Panc1 (cell line): ENCODE data around the gene NUP93. TPM values are rescaled to one million over a fixed set of nuclear protein-coding genes. Genes with fewer than 3 reads are reported as not detected.

ENCODE experiments used
- ATAC-seq: fragments of 200-7000 bp; cut with Tn5 transposase; 2 replicates; pipeline ENCODE4 v1.9.1; 2020; ENCODE audit warnings: mild to moderate bottlenecking, moderate library complexity
- BruUV-seq: library from RNA; stranded (reverse); fragments of 400-500 nt; replicated peaks from 2 replicates; lab custom pipeline; 2021; lab: Mats Ljungman, UMichigan
- CTCF ChIA-PET: fragments of 300-600 bp; sonication (Branson Sonifier 250); formaldehyde crosslinking; loops from one replicate; lab custom pipeline; 2022; ENCODE audit warnings: antibody characterized with exemption; lab: Charles Lee
- POLR2A ChIA-PET: fragments of 300-600 bp; sonication (Branson Sonifier 250); formaldehyde crosslinking; loops from one replicate; lab custom pipeline; 2022; ENCODE audit warnings: antibody characterized with exemption; lab: Charles Lee
- DNase-seq: peaks from one replicate; pipeline ENCODE4 v3.0.0-alpha.2; 2010; ENCODE audit warnings: low read depth, low spot score
- H3K27ac ChIP-seq: 2 replicates; pipeline ENCODE4 v1.5.1; 2011; ENCODE audit warnings: mild to moderate bottlenecking, low read length, inconsistent platforms
- H3K27me3 ChIP-seq: fragments of 200-500 bp; sonication (Bioruptor generic); 2 replicates; pipeline ENCODE4 v1.6.0; 2014; ENCODE audit warnings: low read length, inconsistent platforms; ENCODE audit not compliant: control insufficient read depth, insufficient read depth
- H3K36me3 ChIP-seq: fragments of 200-500 bp; sonication (Bioruptor generic); 2 replicates; pipeline ENCODE4 v1.5.1; 2014; ENCODE audit warnings: inconsistent platforms, mild to moderate bottlenecking, low read length, moderate library complexity; ENCODE audit not compliant: control insufficient read depth, insufficient read depth
- H3K4me1 ChIP-seq: 2 replicates; pipeline ENCODE4 v1.5.1; 2011; ENCODE audit warnings: inconsistent platforms, mild to moderate bottlenecking, low read length, moderate library complexity; ENCODE audit not compliant: control insufficient read depth, insufficient read depth
- H3K4me3 ChIP-seq, 2 experiments: 2 replicates each; pipeline ENCODE4 v1.5.1; 2011 to 2012; ENCODE audit warnings: low read depth in 2 of 2, low read length in 2 of 2, mild to moderate bottlenecking in 2 of 2, inconsistent platforms in 1 of 2, moderate library complexity in 1 of 2
- H3K9me3 ChIP-seq: fragments of 200-500 bp; sonication (Bioruptor generic); 2 replicates; pipeline ENCODE4 v1.5.1; 2014; ENCODE audit warnings: low read depth, mild to moderate bottlenecking, inconsistent platforms, low read length, moderate library complexity; ENCODE audit not compliant: control insufficient read depth, insufficient read depth
- POLR2AphosphoS5 ChIP-seq: IDR thresholded peaks from 2 replicates; pipeline ENCODE4 v1.6.1; 2012; ENCODE audit warnings: mild to moderate bottlenecking, low read depth, low read length, moderate library complexity
- SIN3A ChIP-seq: IDR thresholded peaks from 2 replicates; pipeline ENCODE4 v1.6.1; 2012; ENCODE audit warnings: low read depth, mild to moderate bottlenecking, low read length, moderate library complexity, borderline replicate concordance; ENCODE audit not compliant: insufficient read depth
- TCF7L2 ChIP-seq: IDR thresholded peaks from 2 replicates; pipeline ENCODE4 v1.6.1; 2011; ENCODE audit warnings: mild to moderate bottlenecking, low read depth, low read length, inconsistent platforms
- in situ Hi-C: cut with HindIII; loops from 2 replicates; pipeline ENCODE4 v1.10.0; 2016; ENCODE audit warnings: low sequenced_read_pairs, low pct_unique_long_range_greater_than_20kb
- intact Hi-C: fragments of 100-400 bp; cut with micrococcal nuclease; formaldehyde crosslinking; loops from one replicate; pipeline ENCODE4 v1.10.0; 2022; ENCODE audit not compliant: unreplicated experiment
- total RNA-seq: library from RNA; stranded (reverse); gene quantifications from one replicate; pipeline ENCODE4 v1.2.1, GENCODE V29; 2021; ENCODE audit not compliant: unreplicated experiment
- TF ChIP-seq, protein P1 (sequence below), 2 experiments: IDR thresholded peaks; 2 replicates each; pipeline ENCODE4 v1.6.1; 2011 to 2012; ENCODE audit warnings: low read depth in 2 of 2, control low read depth in 1 of 2, low read length in 1 of 2, mild to moderate bottlenecking in 1 of 2, moderate library complexity in 1 of 2; ENCODE audit not compliant: insufficient read depth in 1 of 2
- TF ChIP-seq, protein P2 (sequence below): fragments of 450-650 bp; IDR thresholded peaks from 2 replicates; pipeline ENCODE4 v1.5.1; 2017; ENCODE audit warnings: mild to moderate bottlenecking

The NUP93 gene
- total RNA-seq, 1 experiment from 2014 or later: 88.5 TPM

DNA sequence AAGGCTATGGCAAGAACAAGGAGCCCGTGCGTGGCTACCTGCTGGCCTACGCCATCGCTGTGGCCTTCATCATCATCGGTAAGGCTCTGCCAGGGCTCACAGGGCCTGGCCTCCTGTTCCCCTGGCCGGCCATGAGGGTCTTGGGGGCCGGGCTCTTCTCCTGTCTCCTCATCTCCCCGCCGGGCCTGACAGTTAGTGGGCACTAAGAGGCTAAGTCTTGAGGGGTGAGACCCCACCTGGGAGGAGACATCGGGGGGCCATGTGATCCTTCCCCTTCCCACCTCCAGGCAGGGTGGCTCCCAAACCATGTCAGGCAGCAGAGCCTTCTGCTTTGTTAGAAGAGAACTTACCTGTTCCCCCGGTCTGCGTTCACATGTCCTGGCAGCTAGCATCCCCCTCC, 150.2 kb downstream of the NUP93 start:
- POLR2A ChIA-PET: no interaction called here

DNA sequence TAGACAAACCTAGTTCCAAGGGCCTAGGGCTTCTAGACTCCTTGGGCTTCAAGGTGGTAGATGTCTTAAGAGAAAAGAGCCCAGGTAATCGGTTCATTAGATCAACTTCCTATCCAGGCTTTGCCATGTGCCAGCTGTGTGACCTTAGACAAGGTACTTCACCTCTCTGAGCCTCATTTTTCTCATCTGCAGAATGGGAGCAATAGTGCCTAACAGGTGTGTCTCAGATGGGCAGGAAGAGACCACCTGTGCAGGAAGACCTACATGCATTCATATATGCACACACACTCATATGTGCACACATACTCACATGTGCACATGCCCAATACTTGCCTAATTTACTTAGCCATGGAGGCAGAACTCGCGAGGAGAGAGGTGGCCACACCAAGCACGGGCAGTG, 150.8 kb downstream of the NUP93 start:
- in situ Hi-C loops (no loop called here), intact Hi-C loops (no loop called here)
- TF ChIP-seq, protein P1, sequence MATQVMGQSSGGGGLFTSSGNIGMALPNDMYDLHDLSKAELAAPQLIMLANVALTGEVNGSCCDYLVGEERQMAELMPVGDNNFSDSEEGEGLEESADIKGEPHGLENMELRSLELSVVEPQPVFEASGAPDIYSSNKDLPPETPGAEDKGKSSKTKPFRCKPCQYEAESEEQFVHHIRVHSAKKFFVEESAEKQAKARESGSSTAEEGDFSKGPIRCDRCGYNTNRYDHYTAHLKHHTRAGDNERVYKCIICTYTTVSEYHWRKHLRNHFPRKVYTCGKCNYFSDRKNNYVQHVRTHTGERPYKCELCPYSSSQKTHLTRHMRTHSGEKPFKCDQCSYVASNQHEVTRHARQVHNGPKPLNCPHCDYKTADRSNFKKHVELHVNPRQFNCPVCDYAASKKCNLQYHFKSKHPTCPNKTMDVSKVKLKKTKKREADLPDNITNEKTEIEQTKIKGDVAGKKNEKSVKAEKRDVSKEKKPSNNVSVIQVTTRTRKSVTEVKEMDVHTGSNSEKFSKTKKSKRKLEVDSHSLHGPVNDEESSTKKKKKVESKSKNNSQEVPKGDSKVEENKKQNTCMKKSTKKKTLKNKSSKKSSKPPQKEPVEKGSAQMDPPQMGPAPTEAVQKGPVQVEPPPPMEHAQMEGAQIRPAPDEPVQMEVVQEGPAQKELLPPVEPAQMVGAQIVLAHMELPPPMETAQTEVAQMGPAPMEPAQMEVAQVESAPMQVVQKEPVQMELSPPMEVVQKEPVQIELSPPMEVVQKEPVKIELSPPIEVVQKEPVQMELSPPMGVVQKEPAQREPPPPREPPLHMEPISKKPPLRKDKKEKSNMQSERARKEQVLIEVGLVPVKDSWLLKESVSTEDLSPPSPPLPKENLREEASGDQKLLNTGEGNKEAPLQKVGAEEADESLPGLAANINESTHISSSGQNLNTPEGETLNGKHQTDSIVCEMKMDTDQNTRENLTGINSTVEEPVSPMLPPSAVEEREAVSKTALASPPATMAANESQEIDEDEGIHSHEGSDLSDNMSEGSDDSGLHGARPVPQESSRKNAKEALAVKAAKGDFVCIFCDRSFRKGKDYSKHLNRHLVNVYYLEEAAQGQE (IDR thresholded peaks at IDR 0.05; ENCODE audit: insufficient read depth in 1 of 2, low read depth in 2 of 2, low read length in 1 of 2): no peak
- TF ChIP-seq POLR2AphosphoS5: no peak
- TF ChIP-seq SIN3A: no peak
- TF ChIP-seq, protein P2, sequence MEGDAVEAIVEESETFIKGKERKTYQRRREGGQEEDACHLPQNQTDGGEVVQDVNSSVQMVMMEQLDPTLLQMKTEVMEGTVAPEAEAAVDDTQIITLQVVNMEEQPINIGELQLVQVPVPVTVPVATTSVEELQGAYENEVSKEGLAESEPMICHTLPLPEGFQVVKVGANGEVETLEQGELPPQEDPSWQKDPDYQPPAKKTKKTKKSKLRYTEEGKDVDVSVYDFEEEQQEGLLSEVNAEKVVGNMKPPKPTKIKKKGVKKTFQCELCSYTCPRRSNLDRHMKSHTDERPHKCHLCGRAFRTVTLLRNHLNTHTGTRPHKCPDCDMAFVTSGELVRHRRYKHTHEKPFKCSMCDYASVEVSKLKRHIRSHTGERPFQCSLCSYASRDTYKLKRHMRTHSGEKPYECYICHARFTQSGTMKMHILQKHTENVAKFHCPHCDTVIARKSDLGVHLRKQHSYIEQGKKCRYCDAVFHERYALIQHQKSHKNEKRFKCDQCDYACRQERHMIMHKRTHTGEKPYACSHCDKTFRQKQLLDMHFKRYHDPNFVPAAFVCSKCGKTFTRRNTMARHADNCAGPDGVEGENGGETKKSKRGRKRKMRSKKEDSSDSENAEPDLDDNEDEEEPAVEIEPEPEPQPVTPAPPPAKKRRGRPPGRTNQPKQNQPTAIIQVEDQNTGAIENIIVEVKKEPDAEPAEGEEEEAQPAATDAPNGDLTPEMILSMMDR: no peak
- no peak for TF ChIP-seq TCF7L2
- CTCF ChIA-PET: no interaction called here
- no peaks in the 10 kb centered on the region for H3K36me3 ChIP-seq
- ATAC-seq (no peak), DNase-seq (no peak)
- H3K27me3 ChIP-seq: no peaks in the 10 kb centered on the region
- no TSS peak for BruUV-seq
- no peak overlapping the region for H3K27ac ChIP-seq
- no peaks in the 10 kb centered on the region for H3K9me3 ChIP-seq
- no peaks in the 10 kb centered on the region for H3K4me1 ChIP-seq
- no peak overlapping the region for H3K4me3 ChIP-seq
- POLR2A ChIA-PET: no interaction called here

More for the DNA sequence above, 150.2 kb downstream of the NUP93 start:
- no peaks in the 10 kb centered on the region for H3K36me3 ChIP-seq
- TF ChIP-seq TCF7L2 (no peak), SIN3A (no peak), POLR2AphosphoS5 (no peak)
- TF ChIP-seq, protein P1 (IDR thresholded peaks at IDR 0.05; ENCODE audit: insufficient read depth in 1 of 2, low read depth in 2 of 2, low read length in 1 of 2): no peak
- TF ChIP-seq, protein P2: no peak
- intact Hi-C loops (no loop called here), in situ Hi-C loops (no loop called here)
- CTCF ChIA-PET: no interaction called here
- ATAC-seq (no peak), DNase-seq (no peak)
- no peaks in the 10 kb centered on the region for H3K9me3 ChIP-seq
- no peaks in the 10 kb centered on the region for H3K27me3 ChIP-seq
- no peak overlapping the region for H3K27ac ChIP-seq
- H3K4me3 ChIP-seq: no peak overlapping the region
- BruUV-seq: no TSS peak
- no peaks in the 10 kb centered on the region for H3K4me1 ChIP-seq
